Stimulated activated CD8-positive, alpha-beta memory T cell treated with anti-CD3 and anti-CD28 coated beads, Interleukin-4, amount 100 ng/mL, for 1 hour (primary cell): ENCODE data around the gene LCE3A.

Experiments used
- DNase-seq, 2 donors: peaks; one replicate each; pipeline ENCODE4 v3.0.0-alpha.2; 2020; ENCODE audit warnings: low read depth in 2 of 2, low spot score in 1 of 2

The LCE3A gene

GRCh38 chr1:152577168-152577567 is 45.7 kb downstream of the LCE3A start:
- no peak for DNase-seq
